SKM-1 (cell line): ENCODE data around the gene PMEPA1.

Source experiments
- DNase-seq: peaks from one replicate; lab custom pipeline; 2025; ENCODE audit not compliant: unreplicated experiment; lab: John Stamatoyannopoulos, UW

The PMEPA1 gene

DNA sequence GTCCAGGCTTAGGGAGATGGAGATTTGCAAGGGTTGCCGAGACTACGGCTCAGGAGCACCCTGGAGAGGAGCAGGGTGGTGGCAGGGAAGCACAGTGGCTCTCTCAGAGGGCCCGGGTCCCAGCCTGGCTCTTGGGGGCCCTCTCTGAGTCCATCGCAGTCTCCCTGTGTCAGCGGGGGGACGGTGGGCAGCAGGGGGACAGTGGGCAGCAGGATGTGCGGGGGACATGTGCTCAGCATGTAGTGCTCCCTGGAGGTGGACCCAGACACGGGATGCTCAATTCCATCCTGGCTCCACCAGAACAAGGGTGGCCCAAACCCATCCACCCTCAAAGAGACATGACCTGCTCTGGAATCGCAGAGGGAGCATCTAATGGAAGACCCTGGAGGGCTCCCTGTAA lies 46.6 kb downstream of the PMEPA1 start:
- no peak for DNase-seq

- DNase-seq: no peak
Observed at GRCh38 chr20:57662456-57663240, 47.2 kb downstream of the PMEPA1 start.

- DNase-seq: no peak
Observed at GRCh38 chr20:57661746-57662455, 47.9 kb downstream of the PMEPA1 start.

DNA sequence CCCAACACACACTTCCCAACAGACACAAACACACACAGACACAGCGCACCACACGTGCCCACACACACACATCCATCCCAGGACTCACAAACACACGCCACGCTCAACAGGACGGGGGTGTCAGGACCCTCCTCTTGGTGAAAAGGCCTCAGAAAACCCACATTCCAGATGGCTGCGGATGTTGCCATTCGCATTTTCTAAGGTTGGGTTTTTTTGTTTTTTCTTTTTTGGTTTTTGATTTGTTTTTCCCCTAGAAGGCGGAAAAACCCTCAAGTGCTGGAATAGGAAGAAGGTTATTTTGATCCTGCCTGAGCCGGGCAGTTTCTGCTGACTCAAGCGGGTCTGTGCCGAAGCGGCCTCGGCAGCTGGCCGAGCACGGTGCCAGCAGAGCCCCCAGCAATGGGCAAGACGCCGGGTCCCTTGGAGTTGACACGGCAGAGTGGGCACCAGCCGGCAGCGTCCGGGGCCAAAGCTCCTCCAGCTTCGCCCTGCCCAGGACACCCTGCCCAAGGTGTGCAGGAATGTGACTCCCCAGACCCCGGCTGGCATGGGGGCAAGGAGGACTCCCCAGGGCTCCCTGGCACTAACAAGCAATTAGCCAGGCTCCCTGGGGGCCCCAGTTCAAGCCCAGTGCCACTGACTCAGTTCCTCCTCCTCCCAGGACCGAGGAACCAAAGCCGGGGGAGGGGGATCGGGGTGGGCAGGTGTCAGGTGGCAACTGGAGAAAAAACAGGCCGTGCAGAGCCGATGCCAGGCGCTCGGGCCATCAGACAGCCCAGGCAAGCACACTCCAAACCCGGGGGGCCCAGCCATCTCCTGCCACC lies 48.7 kb downstream of the PMEPA1 start:
- no peak for DNase-seq

DNA sequence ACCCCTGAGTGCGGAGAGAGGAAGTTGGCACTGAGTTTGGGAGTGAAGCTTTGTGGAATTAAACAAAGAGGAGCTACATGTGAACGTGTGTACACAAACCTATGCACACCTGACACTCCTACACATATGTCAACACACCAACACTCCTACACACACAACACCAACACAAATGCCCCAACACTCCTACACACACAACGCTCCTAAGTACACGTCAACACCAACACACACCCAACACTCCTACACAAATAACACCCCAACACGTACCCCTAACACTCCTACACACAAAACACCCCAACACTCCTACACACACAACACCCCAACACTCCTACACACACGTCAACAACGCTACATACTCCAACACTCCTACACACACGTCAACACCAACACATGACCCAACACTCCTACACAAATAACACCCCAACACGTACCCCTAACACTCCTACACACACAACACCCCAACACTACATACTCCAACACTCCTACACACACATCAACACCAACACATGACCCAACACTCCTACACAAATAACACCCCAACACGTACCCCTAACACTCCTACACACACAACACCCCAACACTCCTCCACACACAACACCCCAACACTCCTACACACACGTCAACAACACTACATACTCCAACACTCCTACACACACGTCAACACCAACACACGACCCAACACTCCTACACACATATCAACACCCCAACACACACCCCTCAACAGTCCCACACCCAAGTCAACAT lies 49.5 kb downstream of the PMEPA1 start:
- no peak for DNase-seq

DNA sequence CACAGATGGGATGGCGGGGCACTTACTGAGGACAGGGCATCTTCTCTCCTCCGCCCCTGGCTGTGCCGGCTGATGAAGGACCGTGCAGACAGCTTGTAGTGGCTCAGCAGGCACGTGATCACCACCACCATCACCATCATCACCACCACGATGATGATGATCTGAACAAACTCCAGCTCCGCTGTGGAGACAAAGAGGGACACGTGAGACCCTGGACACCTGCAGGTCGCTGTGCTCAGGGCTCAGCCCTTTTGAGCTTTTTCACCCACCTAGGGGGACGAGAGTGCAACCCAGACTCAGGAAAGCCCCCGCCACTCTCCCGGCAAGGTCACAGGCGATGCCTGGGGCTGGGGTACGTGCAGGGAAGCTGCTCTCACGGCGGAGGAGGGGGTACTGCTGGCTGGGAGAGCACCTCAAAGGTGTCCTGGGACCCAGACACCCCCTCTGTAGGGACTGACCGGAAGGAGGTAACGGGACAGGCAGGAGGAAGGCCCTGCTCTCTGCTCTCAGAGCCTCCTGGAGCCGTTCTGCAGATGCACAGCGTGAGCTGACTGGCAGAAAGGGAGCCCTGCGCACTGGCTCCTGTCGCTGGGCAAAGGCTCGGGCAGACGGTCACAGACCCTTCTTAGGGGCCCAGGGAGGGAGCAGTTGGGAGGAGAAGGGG lies 50.2 kb downstream of the PMEPA1 start:
- no peak for DNase-seq

DNA sequence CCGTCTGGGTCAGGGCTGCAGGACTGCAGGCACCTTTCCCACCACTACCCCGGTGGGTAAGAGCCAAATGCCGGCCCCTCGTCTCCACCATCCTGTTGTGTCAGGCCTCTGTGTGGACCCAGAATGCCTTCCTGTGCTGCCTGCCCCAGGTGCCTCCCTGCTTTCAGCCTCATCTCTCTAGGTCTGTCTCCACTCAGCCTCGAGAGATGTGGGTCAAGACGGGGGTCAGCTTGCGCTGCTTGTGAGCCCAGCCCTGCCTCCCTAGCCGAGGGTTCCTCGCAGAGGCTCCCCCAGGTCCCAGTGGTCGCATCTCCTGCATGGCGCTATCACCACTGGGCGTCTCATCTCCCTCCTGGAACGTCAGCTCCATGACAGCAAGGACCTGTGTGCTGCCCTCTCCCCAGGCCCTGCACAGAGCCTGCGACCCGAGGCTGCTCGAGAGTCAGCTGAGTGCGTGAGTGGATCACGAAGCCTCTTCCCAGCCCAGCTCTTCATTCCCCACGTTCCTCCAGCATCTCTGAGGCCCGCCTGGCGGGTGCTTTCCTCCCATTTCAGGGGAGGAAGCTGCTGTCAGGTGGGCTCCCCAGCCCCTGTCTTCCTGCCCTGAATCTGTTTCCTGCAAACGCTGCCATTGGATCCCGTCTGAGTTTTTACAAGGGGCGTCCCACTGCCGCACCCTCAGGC lies 50.8 kb downstream of the PMEPA1 start:
- no peak for DNase-seq

GRCh38 chr20:57658447-57658832 lies 51.4 kb downstream of the PMEPA1 start:
- DNase-seq: no peak

- no peak for DNase-seq
Observed at GRCh38 chr20:57657535-57658446, 52.0 kb downstream of the PMEPA1 start.

GRCh38 chr20:57656821-57657534 lies 52.8 kb downstream of the PMEPA1 start:
- no peak for DNase-seq

- DNase-seq: no peak
Observed at GRCh38 chr20:57656252-57656820, 53.5 kb downstream of the PMEPA1 start.

DNA sequence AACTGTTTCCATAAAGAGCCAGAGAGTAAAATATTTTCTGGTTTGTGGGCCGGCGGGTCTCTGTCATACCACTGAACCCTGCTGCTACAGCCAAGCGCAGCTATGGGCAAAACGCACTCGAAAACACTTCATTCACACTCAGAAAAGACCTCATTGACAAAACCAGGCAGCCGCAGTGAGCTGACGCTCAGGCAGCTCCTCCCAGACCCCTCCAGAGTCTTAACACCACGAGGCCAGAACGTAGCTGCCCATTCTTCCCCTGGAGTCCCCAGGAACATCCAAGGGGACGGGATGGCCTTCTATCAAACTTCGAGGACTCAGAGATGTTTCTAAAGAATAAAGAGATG lies 54.0 kb downstream of the PMEPA1 start:
- no peak for DNase-seq

DNA sequence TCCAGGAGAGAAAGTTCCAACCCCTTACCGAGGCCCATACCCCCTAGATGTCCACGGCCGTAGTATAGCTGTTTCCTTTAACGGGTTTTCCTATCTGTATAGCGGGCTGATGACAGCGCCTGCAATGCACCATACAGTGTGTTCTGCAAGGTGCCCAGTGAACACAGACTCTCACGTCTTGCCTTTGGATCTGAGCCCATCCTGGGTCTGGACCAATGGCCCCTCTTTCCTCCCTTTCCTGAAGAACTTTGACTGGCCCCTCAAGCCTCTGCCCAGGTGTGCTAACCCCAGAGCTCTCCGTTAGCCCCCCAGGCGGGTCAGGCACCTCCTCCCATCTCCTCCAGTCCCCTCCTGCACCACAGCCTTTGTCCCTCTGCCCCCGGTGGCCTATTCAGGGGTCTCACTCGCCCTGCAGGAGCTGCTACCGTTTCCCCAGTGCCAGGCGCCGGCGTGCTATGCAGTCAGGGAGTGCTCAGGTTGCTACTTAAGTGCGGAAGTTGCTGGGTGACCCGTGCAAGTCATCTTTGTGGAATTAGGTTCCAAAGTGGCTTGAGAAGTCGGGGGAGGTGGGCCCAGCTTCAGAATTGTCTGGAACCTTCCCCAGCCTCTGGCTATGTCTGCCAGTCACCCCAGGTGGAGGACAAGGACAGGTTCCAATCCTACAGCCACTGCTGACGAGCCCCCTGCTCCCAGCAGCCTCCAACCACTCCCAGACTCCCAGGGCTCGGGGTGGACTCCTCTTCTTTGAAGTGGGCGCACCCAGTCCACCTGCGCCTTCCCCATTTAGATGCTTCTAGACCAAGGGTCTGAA lies 54.6 kb downstream of the PMEPA1 start:
- no peak for DNase-seq

DNA sequence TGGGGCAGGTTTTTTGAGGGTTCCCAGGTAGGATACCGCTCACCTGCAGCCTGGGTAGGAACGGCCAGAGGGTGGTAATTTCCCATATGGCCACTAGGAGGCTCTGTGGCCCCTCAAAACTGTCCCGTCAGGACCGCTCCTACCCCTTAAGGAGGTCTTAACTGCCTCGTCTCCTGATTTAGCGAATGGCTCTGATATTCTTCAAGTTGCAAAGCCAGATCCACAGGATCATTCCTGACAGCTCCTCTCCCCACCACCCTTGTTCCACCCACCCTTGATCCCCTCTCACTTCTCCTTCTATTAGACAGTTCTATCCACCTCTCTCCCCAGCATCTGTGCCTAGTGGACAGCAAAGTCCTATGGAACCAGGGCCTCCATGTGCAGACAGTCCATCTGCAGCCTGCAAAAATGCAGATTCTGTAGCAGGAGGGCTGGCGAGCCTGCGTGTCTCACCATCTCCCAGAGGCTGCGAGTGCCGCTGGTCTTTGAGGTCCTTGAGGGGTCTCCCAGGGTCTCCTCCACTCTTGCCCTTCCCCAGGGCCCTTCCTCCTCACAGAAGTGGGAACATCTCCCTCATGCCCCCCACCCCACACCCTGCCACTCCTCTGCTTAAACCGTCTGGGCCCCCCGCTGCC lies 55.3 kb downstream of the PMEPA1 start:
- no peak for DNase-seq

DNA sequence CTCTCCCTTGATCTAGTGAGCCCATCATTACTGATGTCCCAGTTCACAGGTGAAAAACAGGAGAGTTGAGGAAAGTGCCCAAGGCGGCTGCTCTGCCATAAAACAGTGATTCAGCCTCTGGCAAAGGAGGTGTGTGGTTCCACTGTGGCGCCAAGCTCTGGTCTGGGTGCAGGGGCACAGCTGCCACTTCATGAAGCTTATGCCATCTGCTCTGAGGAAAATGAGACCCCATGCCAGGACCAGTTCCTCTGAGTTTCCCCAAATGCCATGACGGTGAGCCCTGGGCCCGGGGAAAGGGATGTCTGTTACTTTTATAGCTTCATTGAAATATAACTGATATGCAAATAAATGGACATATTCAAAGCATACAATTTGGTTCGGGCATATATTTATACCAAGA lies 55.9 kb downstream of the PMEPA1 start:
- no peak for DNase-seq

DNA sequence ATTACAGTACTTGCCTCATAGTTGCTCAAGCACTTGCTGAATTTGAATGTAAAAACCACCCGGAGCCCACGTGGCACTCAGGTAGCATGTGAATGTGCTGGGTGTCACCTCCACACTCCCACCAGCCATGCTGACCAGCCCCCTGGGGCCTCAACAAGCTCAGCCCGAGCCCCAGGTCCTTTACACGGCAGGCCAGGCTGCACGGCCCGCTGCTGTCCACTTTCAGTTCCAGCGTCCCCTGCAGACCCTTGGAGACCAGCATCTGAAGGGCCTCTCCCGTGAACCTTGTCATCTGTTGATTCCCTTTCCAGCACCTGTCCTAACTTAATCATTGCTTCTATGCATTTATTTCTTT lies 56.3 kb downstream of the PMEPA1 start:
- no peak for DNase-seq
